ENCODE data around the gene SAPCD1.

- no peak for TF ChIP-seq CTCF (IDR thresholded peaks at IDR 0.05; ENCODE audit: low read length)
- TF ChIP-seq EZH2phosphoT487 (IDR thresholded peaks at IDR 0.05; ENCODE audit: low read length), result no peak
These were observed 44.2 kb upstream of the SAPCD1 start for GRCh38 chr6:31718265-31718664.
